B cell (primary cell): Measurements from ENCODE around the gene XPNPEP1. TPM values are rescaled to one million over a fixed set of nuclear protein-coding genes. Genes with fewer than 3 reads are reported as not detected.

Source experiments
- ATAC-seq: fragments of 200-7000 bp; cut with Tn5 transposase; one replicate; pipeline ENCODE4 v1.10.0; 2021; ENCODE audit warnings: low read depth, mild to moderate bottlenecking, moderate number of reproducible peaks, moderate library complexity
- CTCF ChIA-PET: fragments of 350-600 bp; sonication (Branson Sonifier 250); formaldehyde crosslinking; loops from one replicate; lab custom pipeline; 2021; ENCODE audit warnings: antibody characterized with exemption, inconsistent platforms; lab: Charles Lee
- POLR2A ChIA-PET: fragments of 350-600 bp; sonication (Branson Sonifier 250); formaldehyde crosslinking; loops from one replicate; lab custom pipeline; 2021; ENCODE audit warnings: antibody characterized with exemption; lab: Charles Lee
- DNase-seq: peaks from one replicate; pipeline ENCODE4 v3.0.0; 2013
- H2AFZ ChIP-seq: 2 replicates; pipeline ENCODE4 v1.6.1; 2012; ENCODE audit warnings: mild to moderate bottlenecking, low read depth, low read length; ENCODE audit not compliant: insufficient read depth, poor library complexity, severe bottlenecking
- H3K27ac ChIP-seq, 2 donors: 1 replicate in 1 of 2; 2 replicates in 1 of 2; pipeline ENCODE4 v1.5.1; 2012 to 2013; ENCODE audit warnings: low read length in 2 of 2, mild to moderate bottlenecking in 2 of 2, moderate library complexity in 1 of 2
- H3K27me3 ChIP-seq, 4 experiments: fragments of 200-600 bp in 1 of 4; sonication (generic) in 1 of 4; replicated peaks in 1 of 4; 1 replicate in 2 of 4; 2 replicates in 2 of 4; pipeline versions ENCODE4 v1.6.1 to v1.7.0; 2013 to 2016; ENCODE audit warnings: low read length in 3 of 4, mild to moderate bottlenecking in 2 of 4, mixed read lengths in 1 of 4, moderate library complexity in 1 of 4; ENCODE audit not compliant: insufficient read depth in 4 of 4, control insufficient read depth in 3 of 4; ENCODE audit errors: control extremely low read depth in 1 of 4
- H3K36me3 ChIP-seq, 2 experiments: replicated peaks in 1 of 2; 1 replicate in 1 of 2; 2 replicates in 1 of 2; pipeline versions ENCODE4 v1.6.1 to v1.7.1; 2013; ENCODE audit warnings: low read length in 1 of 2; ENCODE audit not compliant: insufficient read depth in 2 of 2, control insufficient read depth in 1 of 2; ENCODE audit errors: control extremely low read depth in 1 of 2, extremely low read depth in 1 of 2
- H3K4me1 ChIP-seq, 2 donors: fragments of 200-600 bp in 1 of 2; sonication (generic) in 1 of 2; 1 replicate in 1 of 2; 2 replicates in 1 of 2; pipeline versions ENCODE4 v1.5.1 to v1.6.1; 2013 to 2017; ENCODE audit warnings: low read length in 2 of 2; ENCODE audit not compliant: control insufficient read depth in 2 of 2, insufficient read depth in 2 of 2
- H3K4me2 ChIP-seq: replicated peaks from 2 replicates; pipeline ENCODE3; 2012; ENCODE audit warnings: mild to moderate bottlenecking, low read depth, low read length; ENCODE audit not compliant: poor library complexity, severe bottlenecking
- H3K4me3 ChIP-seq, 5 experiments: fragments of 200-600 bp in 1 of 5; sonication (generic) in 1 of 5; 1 replicate in 3 of 5; 2 replicates in 2 of 5; pipeline versions ENCODE4 v1.5.1 to v1.7.0; 2011 to 2016; ENCODE audit warnings: low read length in 4 of 5, mild to moderate bottlenecking in 4 of 5, low read depth in 2 of 5, control low read depth in 1 of 5, moderate library complexity in 1 of 5; ENCODE audit not compliant: insufficient read depth in 1 of 5; ENCODE audit errors: control extremely low read depth in 1 of 5, extremely low read depth in 1 of 5
- H3K79me2 ChIP-seq: fragments of 200-600 bp; sonication (generic); one replicate; pipeline ENCODE4 v1.6.0; 2016; ENCODE audit warnings: low read length; ENCODE audit not compliant: control insufficient read depth, insufficient read depth
- H3K9ac ChIP-seq: fragments of 200-600 bp; sonication (generic); 2 replicates; pipeline ENCODE4 v1.6.1; 2017; ENCODE audit warnings: mild to moderate bottlenecking, low read length, moderate library complexity
- H3K9me3 ChIP-seq, 3 donors: one replicate each; pipeline versions ENCODE4 v1.6.1 to v1.7.1; 2013; ENCODE audit warnings: low read length in 2 of 3; ENCODE audit not compliant: control insufficient read depth in 2 of 3, insufficient read depth in 1 of 3; ENCODE audit errors: control extremely low read depth in 1 of 3
- H4K20me1 ChIP-seq: 2 replicates; pipeline ENCODE4 v1.6.0; 2012; ENCODE audit warnings: mild to moderate bottlenecking, low read length; ENCODE audit not compliant: insufficient read depth, control insufficient read depth, poor library complexity, severe bottlenecking
- H3K27ac Mint-ChIP-seq: one replicate; pipeline ENCODE4 v1.8.0; 2021; ENCODE audit warnings: mixed read lengths
- H3K27me3 Mint-ChIP-seq: one replicate; pipeline ENCODE4 v1.8.0; 2021; ENCODE audit warnings: mixed read lengths
- H3K4me1 Mint-ChIP-seq: one replicate; pipeline ENCODE4 v1.8.0; 2021; ENCODE audit warnings: mixed read lengths
- H3K4me3 Mint-ChIP-seq: one replicate; pipeline ENCODE4 v1.8.0; 2021; ENCODE audit warnings: mixed read lengths
- H3K9me3 Mint-ChIP-seq: one replicate; pipeline ENCODE4 v1.8.0; 2022; ENCODE audit warnings: mixed read lengths; ENCODE audit not compliant: insufficient read depth
- CTCF ChIP-seq: fragments of 200-600 bp; IDR thresholded peaks from one replicate; pipeline ENCODE4 v1.8.0; 2022; ENCODE audit warnings: antibody characterized with exemption, mild to moderate bottlenecking
- EZH2 ChIP-seq: IDR thresholded peaks from 2 replicates; pipeline ENCODE4 v1.6.1; 2012; ENCODE audit warnings: borderline replicate concordance, low read depth, mild to moderate bottlenecking, moderate library complexity, low read length; ENCODE audit not compliant: insufficient read depth, poor library complexity, severe bottlenecking
- WGBS: methylation state at CpG from one replicate; pipeline ENCODE4 v1.1.5; 2013; ENCODE audit warnings: missing lambda C conversion rate; ENCODE audit not compliant: insufficient coverage; 5-methylcytosine and 5-hydroxymethylcytosine counted together
- intact Hi-C: fragments of 100-400 bp; cut with micrococcal nuclease; formaldehyde crosslinking; loops from one replicate; pipeline ENCODE4 v1.10.0; 2022
- polyA plus RNA-seq: library from polyadenylated mRNA; depleted of rRNA; stranded (reverse); fragments of >200 nt; gene quantifications from 2 replicates; pipeline ENCODE4 v1.2.3, GENCODE V29; 2012
- total RNA-seq, 2 donors: library from RNA; stranded (reverse); fragments of 120-200 nt in 1 of 2; gene quantifications; 1 replicate in 1 of 2; 2 replicates in 1 of 2; pipeline versions ENCODE4 v1.2.3 to v1.2.4, GENCODE V29; 2013 to 2022

Gene XPNPEP1
- total and polyA plus RNA-seq, 2 donors (not counting 1 experiment from before 2014, with no cell fraction given) = 60.6 to 70.8 TPM

- no peaks in the 10 kb centered on the region for H3K9me3 Mint-ChIP-seq
- no peak overlapping the region for H3K4me2 ChIP-seq
- CTCF ChIA-PET = interaction anchor here (1.2 to 2.2 kb wide), 3 partner anchors 223 to 398 kb away, joined by 4 to 8 read pairs (median 6); no protein-coding TSS in a partner anchor
These were observed 42.2 kb downstream of the XPNPEP1 start for GRCh38 chr10:109880886-109881768.

More at GRCh38 chr10:109880886-109881768, 42.2 kb downstream of the XPNPEP1 start:
- Mint-ChIP-seq H3K4me1 (peaks cover 4% of the 10 kb centered on the region), H3K4me3 (no peak overlapping the region), H3K27me3 (no peaks in the 10 kb centered on the region), H3K27ac (no peak overlapping the region)
- POLR2A ChIA-PET = no interaction called here
- intact Hi-C loops = loop anchor here (10.0 kb wide), 1 partner anchor 224 kb away; no protein-coding TSS in a partner anchor
- 69% methylated on average over 3 of the region's 8 CpGs for WGBS
- no peak overlapping the region for H3K27ac ChIP-seq
- no peaks in the 10 kb centered on the region for H4K20me1 ChIP-seq
- no peak overlapping the region for H3K9ac ChIP-seq
- H2AFZ ChIP-seq = no peak overlapping the region
- H3K4me1 ChIP-seq = no peaks in the 10 kb centered on the region
- no peaks in the 10 kb centered on the region for H3K9me3 ChIP-seq
- ATAC-seq (no peak), DNase-seq (no peak)
- no peaks in the 10 kb centered on the region for H3K27me3 ChIP-seq
- TF ChIP-seq CTCF = no peak
- TF ChIP-seq EZH2 = no peak
- H3K79me2 ChIP-seq = no peaks in the 10 kb centered on the region
- H3K4me3 ChIP-seq = no peak overlapping the region
- peaks cover 8 to 59% of the 10 kb centered on the region in 2 experiments for H3K36me3 ChIP-seq
